ENCODE data around the gene OR6K2. TPM values are rescaled to one million over a fixed set of nuclear protein-coding genes. Genes with fewer than 3 reads are reported as not detected.
"Not testable (repeated sequence)": the region's sequence is repeated elsewhere in the genome, so short reads cannot be mapped to it uniquely, and the experiment has no call there.

OR6K2 gene
- total RNA-seq = not detected

- no peak for DNase-seq
These were observed at the start of gene OR6K2 for GRCh38 chr1:158700552-158700951. Gene OR6K2 (minus strand): TSS chr1:158700652. CDS start chr1:158700652, 0 bp downstream.

GRCh38 chr1:158735848-158736247 lies 35.4 kb upstream of the OR6K2 start:
- DNase-seq = no peak

DNA sequence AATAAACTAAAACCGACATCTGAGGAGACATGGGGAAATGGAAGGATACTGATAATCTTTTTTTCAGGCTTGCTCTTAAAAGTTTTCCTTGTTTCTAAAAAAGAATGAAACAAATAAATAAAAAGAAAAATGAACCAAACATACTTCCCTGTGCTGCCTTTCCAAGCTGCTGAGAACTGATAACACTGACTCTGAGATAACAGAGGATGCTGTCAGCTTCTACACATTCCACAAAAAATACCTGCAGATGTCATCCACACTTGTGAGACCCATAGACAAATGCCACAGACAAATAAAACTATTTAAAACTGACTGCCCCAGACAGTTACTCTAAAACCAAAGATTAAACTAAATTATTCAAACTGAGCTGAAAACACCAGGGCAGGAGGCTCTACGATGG lies 32.1 kb upstream of the OR6K2 start:
- DNase-seq = no peak

- DNase-seq = no peak
These were observed 31.3 kb upstream of the OR6K2 start for GRCh38 chr1:158731707-158732106.

GRCh38 chr1:158730453-158730852 lies 30.0 kb upstream of the OR6K2 start:
- DNase-seq = no peak

- no peak for DNase-seq
These were observed 28.2 kb upstream of the OR6K2 start for GRCh38 chr1:158728510-158729225.

DNA sequence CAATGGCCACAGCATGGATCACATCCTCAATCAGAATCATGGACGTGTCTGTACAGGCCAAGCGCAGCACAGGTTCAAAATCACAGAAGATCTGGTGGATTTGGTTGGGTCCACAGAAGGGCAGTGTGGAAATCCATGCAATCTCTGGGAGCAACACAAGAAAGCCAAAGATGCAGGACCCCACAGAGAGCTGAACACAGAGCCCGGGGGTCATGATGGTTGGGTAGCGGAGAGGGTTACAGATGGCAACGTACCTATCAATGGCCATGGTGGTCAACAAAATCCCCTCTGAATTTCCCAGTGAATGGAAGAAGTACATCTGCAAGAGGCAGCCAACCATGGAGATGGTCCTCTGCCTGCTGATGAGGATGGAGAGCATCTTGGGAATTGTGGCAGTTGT lies 24.0 kb upstream of the OR6K2 start:
- no peak for DNase-seq

DNA sequence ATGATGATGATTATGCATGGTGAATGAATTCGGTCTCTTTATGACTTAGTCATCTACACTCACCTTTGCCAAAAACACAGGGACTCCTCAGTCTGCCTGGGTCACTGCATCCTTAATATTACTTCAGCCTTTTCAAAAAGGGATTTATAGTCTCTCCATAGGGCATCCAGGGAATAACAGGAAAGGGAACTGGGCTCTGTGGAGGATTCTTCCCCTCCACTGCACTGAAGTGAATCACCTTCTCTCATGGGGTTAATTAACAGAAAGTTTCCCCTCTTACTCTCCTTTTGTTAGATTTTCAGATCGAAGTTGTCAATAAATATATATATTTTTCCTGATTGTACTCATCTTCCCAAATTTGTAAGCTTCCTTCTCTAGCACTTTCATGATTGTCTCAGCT lies 20.2 kb upstream of the OR6K2 start, which contains the start of gene OR6K3:
OR6K3 (minus strand) TSS at position 101 of the 400 bp plus-strand sequence. CDS start 2,605 bp downstream, outside the sequence.
- DNase-seq = no peak

- no peak for DNase-seq
These were observed 19.2 kb upstream of the OR6K2 start for GRCh38 chr1:158719664-158720063.

DNA sequence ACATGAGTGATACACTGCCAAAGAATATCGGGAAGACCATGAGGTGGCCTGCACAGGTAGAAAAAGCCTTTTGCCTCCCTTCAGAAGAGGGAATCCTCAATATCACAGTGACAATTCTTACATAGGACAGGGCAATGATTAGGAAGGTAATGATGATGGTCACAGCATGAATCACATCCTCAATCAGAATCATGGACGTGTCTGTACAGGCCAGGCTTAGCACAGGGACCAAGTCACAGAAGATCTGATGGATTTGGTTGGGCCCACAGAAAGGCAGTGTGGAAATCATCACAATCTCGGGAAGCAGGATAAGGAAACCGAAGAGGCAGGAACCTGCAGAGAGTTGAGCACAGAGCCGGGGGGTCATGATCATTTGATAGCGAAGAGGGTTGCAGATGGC lies 16.9 kb upstream of the OR6K2 start:
- DNase-seq = no peak

GRCh38 chr1:158716335-158716734 lies 15.9 kb upstream of the OR6K2 start:
- no peak for DNase-seq

- no peak for DNase-seq
These were observed 14.3 kb upstream of the OR6K2 start for GRCh38 chr1:158714754-158715153.

- DNase-seq = no peak
These were observed 10.6 kb upstream of the OR6K2 start for GRCh38 chr1:158711098-158711497.

DNA sequence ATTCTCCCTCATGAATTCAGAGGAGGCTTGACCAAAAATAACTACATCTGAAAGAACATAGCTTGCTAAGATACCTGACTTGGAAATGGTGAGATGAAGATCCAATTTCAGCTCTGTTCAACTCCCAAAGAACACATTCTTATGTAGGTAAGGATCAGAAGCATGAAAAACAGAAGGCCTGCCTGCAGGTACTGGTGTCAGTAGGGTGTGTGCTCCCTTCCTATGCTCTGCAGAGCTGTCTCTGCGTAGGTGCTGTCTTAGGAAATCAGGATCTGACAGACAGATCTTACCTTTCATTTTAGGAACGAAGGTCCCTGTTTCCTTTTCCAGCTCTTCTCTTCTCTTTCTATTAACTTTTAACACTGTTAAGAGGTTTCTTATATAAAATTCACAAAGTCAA lies 5.6 kb upstream of the OR6K2 start:
- DNase-seq = no peak

DNA sequence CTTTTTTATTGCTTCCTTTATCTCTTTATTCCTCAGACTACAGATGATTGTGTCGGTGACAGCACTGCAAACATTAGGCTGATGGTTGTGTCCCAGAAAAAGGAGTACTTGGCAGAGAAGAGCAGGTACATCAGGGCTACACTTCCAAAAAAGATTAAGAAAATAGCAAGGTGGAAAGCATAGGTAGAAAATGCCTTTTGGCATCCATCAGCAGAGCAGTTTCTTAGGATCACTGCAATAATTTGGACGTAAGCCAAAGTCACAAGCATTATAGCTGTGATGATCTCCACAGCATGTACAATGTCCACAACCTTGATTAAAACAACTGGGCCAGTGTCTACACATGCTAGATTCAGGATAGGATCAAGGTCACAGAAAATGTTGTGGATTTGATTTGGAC lies 5.9 kb downstream of the OR6K2 start:
- DNase-seq = no peak

DNA sequence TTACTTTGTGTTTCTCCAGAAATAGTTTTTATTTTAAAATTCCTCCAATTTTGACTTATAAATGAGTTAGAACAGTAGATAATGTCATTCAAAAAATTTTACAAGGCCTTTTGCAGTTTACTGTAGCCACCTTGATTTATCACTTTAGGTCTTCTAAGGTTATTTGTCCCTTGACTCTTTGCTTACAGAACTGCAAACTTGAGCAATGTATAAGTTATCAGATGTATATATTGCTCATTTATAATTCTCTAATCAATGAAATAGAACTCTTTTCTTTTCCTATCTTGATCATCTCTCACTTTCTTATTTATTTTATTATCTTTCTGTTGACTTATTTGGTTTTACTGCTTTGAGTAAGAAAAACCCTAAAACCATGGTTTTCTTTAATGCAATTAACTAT lies 8.1 kb downstream of the OR6K2 start:
- no peak for DNase-seq

DNA sequence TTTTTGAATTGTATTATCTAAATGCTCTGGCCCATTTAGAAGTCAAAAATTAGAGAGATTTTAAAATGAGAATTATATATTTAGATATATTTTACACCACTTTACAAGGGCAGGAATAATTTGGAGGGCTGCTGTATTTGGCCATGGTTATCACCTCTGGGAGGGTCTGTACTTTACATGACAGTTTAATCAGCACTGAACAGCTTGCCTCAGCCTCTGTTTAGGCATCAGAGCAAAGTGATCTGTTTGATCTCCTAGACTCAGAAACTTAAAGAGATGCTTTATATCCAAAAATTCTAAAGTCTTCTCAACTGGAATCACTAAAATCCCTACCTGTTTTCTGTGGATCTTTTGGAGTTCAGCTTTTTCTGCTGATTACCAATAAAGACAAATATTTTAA lies 8.5 kb downstream of the OR6K2 start:
- DNase-seq = no peak

DNA sequence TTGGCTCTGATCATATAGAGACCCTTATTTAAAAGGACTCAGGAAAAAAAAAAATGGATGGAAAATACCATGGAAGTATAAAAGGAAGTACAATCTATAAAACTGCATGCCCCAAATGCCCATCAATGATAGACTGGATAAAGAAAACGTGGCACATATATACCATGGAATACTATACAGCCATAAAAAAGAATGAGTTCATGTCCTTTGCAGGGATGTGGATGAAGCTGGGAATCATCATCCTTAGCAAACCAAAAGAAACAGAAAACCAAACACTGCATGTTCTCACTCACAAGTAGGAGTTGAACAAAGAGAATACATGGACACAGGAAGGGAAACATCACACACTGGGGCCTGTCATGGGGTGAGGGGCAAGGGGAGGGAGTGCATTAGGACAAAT lies 9.3 kb downstream of the OR6K2 start:
- not testable (repeated sequence) for DNase-seq

DNA sequence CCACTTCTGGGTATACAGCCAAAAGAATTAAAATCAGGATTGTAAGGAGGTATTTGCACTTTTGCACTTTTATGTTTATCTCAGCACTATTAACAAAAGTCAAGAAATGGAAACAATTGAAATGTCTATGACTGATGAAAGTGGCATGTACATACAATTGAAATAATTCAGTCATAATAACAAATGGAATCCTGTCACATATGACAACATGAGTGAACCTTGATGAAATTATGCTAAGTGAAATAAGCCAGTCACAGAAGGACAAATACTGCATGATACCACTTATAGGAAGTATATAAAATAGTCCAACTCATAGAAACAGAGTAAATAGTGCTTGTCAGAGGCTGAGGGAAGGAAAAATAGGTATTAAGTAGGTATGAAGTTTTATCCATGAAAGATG lies 10.6 kb downstream of the OR6K2 start:
- DNase-seq = no peak

DNA sequence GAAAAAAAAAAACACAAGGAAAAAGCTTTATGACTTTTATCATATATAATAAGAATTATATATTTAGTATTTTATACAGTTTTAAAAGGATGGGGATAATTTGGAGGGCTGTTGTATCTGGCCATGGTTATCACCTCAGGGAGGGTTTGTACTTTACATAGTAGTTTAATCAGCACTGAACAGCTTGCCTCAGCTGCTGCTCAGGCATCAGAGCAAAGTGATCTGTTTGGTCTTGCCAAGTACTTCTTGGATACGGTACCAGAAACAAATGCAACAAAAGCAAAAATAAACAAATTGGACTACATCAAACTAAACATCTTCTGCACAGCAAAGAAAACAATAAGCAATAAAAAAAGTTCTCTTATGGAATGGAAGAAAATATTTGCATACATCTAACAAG lies 11.3 kb downstream of the OR6K2 start:
- no peak for DNase-seq

DNA sequence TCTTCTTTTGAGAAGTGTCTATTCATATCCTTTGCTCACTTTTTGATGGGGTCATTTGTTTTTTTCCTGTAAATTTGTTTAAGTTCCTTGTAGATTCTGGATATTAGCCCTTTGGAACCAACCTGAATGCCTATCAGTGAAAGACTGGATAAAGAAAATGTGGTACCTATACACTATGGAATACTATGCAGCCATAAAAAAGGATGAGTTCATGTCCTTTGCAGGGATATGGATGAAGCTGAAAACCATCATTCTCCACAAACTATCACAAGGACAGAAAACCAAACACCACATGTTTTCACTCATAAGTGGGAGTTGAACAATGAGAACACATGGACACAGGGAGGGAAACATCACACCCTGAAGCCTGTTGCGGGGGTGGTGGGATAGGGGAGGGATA lies 12.1 kb downstream of the OR6K2 start:
- DNase-seq = not testable (repeated sequence)

- no peak for DNase-seq
These were observed 13.4 kb downstream of the OR6K2 start for GRCh38 chr1:158687037-158687436.

DNA sequence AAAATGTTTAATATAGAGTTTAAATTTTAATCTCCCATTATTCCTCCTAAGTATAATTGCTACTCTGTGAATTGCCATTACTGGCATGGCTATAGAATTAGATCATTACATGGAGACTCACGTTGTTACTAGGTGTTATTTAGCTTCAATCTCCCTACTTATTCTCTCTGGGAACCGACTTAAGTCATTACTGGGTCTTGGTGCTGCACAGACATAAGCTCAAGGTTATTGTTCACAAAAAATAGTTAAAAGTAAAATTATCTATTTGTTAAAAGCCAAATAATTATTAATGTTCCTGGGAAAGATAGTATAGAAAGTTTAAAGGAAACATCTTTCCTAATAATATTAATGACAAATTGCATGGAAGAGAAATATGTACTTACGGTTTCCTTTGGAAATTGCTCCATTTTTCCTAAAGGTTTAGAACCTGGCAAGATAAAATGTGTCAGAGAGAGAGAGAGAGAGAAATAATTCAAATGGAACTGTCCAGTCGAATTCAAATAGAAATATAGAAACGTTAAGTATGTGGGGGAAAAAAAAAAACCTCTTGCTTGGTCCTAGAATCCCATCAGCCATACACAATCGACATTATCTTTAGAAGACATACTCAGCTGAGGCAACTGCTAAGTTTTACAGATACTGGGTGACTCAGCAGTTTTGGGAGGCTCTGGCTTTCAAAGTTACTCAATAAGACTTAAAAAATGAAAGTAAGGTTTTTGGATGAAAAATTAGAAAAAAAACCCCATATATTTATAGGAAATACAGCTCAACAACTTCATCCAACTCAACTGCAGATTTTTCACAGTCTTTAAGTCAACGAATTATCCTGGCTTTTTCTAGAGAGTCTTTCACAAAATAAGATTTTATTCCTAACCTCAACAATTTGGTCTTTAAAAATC lies 14.1 kb downstream of the OR6K2 start, which contains the start of gene SPTA1:
SPTA1 (minus strand) TSS at position 605 of the 899 bp plus-strand sequence; CDS start at position 407, 198 bp downstream.
- DNase-seq = no peak

All from skin of body (tissue), 2 donors.